DND-41 (cell line): ENCODE measurements around the gene IGLL5.
"Not testable (repeated sequence)": the region's sequence is repeated elsewhere in the genome, so short reads cannot be mapped to it uniquely, and the experiment has no call there.

Source experiments
- CTCF ChIP-seq: IDR thresholded peaks from 2 replicates; pipeline ENCODE4 v1.5.1; 2012; ENCODE audit warnings: borderline replicate concordance, low read length, moderate library complexity, mild to moderate bottlenecking; ENCODE audit not compliant: poor library complexity, severe bottlenecking; ENCODE audit errors: extremely low read depth
- EZH2 ChIP-seq: IDR thresholded peaks from 3 replicates; pipeline ENCODE4 v1.6.1; 2012; ENCODE audit warnings: borderline replicate concordance, low read depth, mild to moderate bottlenecking, moderate library complexity, low read length, inconsistent platforms; ENCODE audit not compliant: severe bottlenecking

GRCh38 chr22:22906391-22906790 is 18.8 kb downstream of the IGLL5 start:
- TF ChIP-seq CTCF, EZH2: not testable (repeated sequence)
